Stimulated activated CD8-positive, alpha-beta memory T cell treated with anti-CD3 and anti-CD28 coated beads, Interleukin-7, amount 100 ng/mL, for 4 hours (primary cell): Measurements from ENCODE around the gene RPL37.
A peak's percentile ranks its signal among the peaks of the same experiment; 100 is the strongest.
"Not testable (repeated sequence)": the region's sequence is repeated elsewhere in the genome, so short reads cannot be mapped to it uniquely, and the experiment has no call there.

Source experiments
- DNase-seq, 2 donors: peaks; one replicate each; pipeline ENCODE4 v3.0.0-alpha.2; 2020; ENCODE audit warnings: low read depth in 2 of 2

The RPL37 gene

GRCh38 chr5:40797273-40798011, 37.6 kb downstream of the RPL37 start:
- DNase-seq: peak; percentile 55 to 74

GRCh38 chr5:40796487-40796889, 38.5 kb downstream of the RPL37 start:
- no peak for DNase-seq

- not testable (repeated sequence) for DNase-seq
These were observed 40.1 kb downstream of the RPL37 start for GRCh38 chr5:40794877-40795276.

GRCh38 chr5:40794340-40794739, 40.7 kb downstream of the RPL37 start:
- DNase-seq: not testable (repeated sequence)

- DNase-seq: not testable (repeated sequence)
These were observed 42.3 kb downstream of the RPL37 start for GRCh38 chr5:40792691-40793090.

- DNase-seq: no peak
These were observed 43.3 kb downstream of the RPL37 start for GRCh38 chr5:40791715-40792139.

GRCh38 chr5:40790947-40791593, 44.0 kb downstream of the RPL37 start:
- DNase-seq: no peak

GRCh38 chr5:40788941-40789340, 46.1 kb downstream of the RPL37 start:
- not testable (repeated sequence) for DNase-seq

GRCh38 chr5:40787986-40788385, 47.0 kb downstream of the RPL37 start:
- no peak for DNase-seq

- not testable (repeated sequence) for DNase-seq
These were observed 48.4 kb downstream of the RPL37 start for GRCh38 chr5:40786664-40787063.

- no peak for DNase-seq
These were observed 50.1 kb downstream of the RPL37 start for GRCh38 chr5:40784916-40785315.

- DNase-seq: no peak
These were observed 50.9 kb downstream of the RPL37 start for GRCh38 chr5:40784027-40784653.

GRCh38 chr5:40781843-40782409, 53.1 kb downstream of the RPL37 start:
- no peak for DNase-seq

GRCh38 chr5:40780858-40781257, 54.2 kb downstream of the RPL37 start:
- DNase-seq: no peak

GRCh38 chr5:40780199-40780598, 54.8 kb downstream of the RPL37 start:
- DNase-seq: no peak

GRCh38 chr5:40779561-40779960, 55.5 kb downstream of the RPL37 start:
- no peak for DNase-seq

GRCh38 chr5:40778133-40778532, 56.9 kb downstream of the RPL37 start:
- no peak for DNase-seq

GRCh38 chr5:40776658-40776977, 58.4 kb downstream of the RPL37 start:
- no peak for DNase-seq

GRCh38 chr5:40775846-40776657, 59.0 kb downstream of the RPL37 start:
- no peak for DNase-seq
